ENCODE measurements around the gene HEATR1.

DNA sequence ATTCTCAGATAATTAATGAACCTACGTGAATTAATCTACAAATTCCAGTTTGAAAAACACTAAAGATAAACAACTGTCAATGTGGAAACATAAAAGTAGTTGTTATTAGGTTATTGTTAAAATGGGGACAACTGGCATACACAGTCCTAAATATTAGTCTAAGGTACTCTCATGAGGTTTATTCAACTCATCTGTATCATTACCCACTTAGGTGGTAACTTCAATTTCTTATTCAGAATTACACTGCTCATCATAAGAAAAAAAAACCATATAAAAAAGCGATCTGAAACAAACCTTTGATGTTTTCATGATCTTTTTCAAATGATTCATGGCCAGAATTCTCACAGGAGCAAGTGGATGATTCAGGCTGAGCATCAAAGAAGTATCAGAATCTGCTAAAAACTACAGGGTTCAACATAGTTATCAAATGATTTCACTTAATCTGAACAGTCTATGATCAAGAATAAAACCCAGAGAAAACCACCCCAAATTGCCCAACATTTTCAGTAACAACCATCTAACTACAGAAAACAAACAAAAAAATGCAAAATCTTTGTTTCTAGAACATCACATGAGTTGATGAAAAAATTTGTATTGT, 13.7 kb downstream of the HEATR1 start:
- TF ChIP-seq, protein P1, sequence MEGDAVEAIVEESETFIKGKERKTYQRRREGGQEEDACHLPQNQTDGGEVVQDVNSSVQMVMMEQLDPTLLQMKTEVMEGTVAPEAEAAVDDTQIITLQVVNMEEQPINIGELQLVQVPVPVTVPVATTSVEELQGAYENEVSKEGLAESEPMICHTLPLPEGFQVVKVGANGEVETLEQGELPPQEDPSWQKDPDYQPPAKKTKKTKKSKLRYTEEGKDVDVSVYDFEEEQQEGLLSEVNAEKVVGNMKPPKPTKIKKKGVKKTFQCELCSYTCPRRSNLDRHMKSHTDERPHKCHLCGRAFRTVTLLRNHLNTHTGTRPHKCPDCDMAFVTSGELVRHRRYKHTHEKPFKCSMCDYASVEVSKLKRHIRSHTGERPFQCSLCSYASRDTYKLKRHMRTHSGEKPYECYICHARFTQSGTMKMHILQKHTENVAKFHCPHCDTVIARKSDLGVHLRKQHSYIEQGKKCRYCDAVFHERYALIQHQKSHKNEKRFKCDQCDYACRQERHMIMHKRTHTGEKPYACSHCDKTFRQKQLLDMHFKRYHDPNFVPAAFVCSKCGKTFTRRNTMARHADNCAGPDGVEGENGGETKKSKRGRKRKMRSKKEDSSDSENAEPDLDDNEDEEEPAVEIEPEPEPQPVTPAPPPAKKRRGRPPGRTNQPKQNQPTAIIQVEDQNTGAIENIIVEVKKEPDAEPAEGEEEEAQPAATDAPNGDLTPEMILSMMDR (conservative IDR thresholded peaks at IDR 0.05): no peak
- no peak for TF ChIP-seq EZH2 (IDR thresholded peaks at IDR 0.05; ENCODE audit: low read depth)
